Muscle of leg (tissue), 11 donors: ENCODE measurements around the gene SH3TC2. TPM values are rescaled to one million over a fixed set of nuclear protein-coding genes. Genes with fewer than 3 reads are reported as not detected.
A peak's percentile ranks its signal among the peaks of the same experiment; 100 is the strongest.

Source experiments
- DNase-seq: peaks from one replicate; pipeline ENCODE4 v3.0.0; 2013
- H3K27ac ChIP-seq: one replicate; pipeline ENCODE4 v1.5.1; 2013; ENCODE audit warnings: mild to moderate bottlenecking, low read length, control low read depth
- H3K27me3 ChIP-seq: one replicate; pipeline ENCODE4 v1.6.1; 2013; ENCODE audit warnings: low read length; ENCODE audit not compliant: control insufficient read depth, insufficient read depth
- H3K36me3 ChIP-seq: one replicate; pipeline ENCODE4 v1.6.1; 2013; ENCODE audit warnings: low read length; ENCODE audit not compliant: control insufficient read depth, insufficient read depth
- H3K4me1 ChIP-seq: one replicate; pipeline ENCODE4 v1.6.1; 2013; ENCODE audit warnings: low read length; ENCODE audit not compliant: control insufficient read depth, insufficient read depth
- H3K4me3 ChIP-seq: one replicate; pipeline ENCODE4 v1.5.1; 2013; ENCODE audit warnings: low read length, control low read depth
- H3K9me3 ChIP-seq: replicated peaks from 2 replicates; pipeline ENCODE4 v1.6.1; 2013; ENCODE audit warnings: low read depth, low read length; ENCODE audit not compliant: control insufficient read depth
- WGBS: methylation state at CpG from one replicate; pipeline ENCODE4 v1.1.5; 2013; ENCODE audit warnings: missing lambda C conversion rate; ENCODE audit not compliant: insufficient coverage; 5-methylcytosine and 5-hydroxymethylcytosine counted together
- polyA plus RNA-seq, 8 donors: library from polyadenylated mRNA; unstranded; fragments of 120-200 nt; gene quantifications; one replicate each; pipeline versions ENCODE4 v1.2.1 to v1.2.3, GENCODE V29; 2013; ENCODE audit warnings: inconsistent platforms in 1 of 8, low replicate concordance in 1 of 8; ENCODE audit not compliant: insufficient read length in 8 of 8, insufficient read depth in 1 of 8
- total RNA-seq: library from RNA; stranded (reverse); fragments of 120-200 nt; gene quantifications from one replicate; pipeline ENCODE4 v1.2.4, GENCODE V29; 2013

Gene SH3TC2
- total and polyA plus RNA-seq, 9 donors = 0.84 to 3.0 (median 1.6) TPM

DNA sequence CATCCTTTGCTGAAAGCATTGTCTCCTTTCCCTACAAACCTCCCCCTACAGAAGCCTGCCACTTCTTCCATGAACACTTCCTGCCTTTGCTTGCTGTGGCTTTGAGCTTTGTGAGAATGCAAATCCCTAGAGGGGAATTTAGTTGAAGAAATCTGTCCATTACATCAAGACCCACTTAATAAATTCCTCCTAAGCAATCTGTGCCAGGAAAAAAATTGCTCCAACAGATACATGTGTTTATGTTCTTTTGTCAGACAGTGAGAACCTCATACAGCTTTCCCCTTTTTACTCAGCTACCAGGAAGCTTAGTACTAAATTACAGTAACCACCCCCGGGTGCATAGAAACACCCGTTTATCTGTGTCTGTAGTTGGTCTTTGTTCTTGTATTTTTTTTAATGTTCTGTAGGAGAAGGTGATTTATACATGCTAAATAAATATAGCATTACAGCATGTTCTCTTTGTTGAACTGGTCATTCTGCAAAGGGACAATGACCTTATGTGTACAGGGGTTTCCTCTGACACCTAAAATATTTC is 43.9 kb downstream of the SH3TC2 start:
- Histone ChIP-seq H3K36me3 (no peaks in the 10 kb centered on the region), H3K4me1 (no peaks in the 10 kb centered on the region), H3K9me3 (no peaks in the 10 kb centered on the region), H3K27ac (no peak overlapping the region), H3K27me3 (no peaks in the 10 kb centered on the region), H3K4me3 (no peak overlapping the region)
- DNase-seq = peak; percentile 91
- no CpG with 5 or more reads among the region's 2 CpGs for WGBS

DNA sequence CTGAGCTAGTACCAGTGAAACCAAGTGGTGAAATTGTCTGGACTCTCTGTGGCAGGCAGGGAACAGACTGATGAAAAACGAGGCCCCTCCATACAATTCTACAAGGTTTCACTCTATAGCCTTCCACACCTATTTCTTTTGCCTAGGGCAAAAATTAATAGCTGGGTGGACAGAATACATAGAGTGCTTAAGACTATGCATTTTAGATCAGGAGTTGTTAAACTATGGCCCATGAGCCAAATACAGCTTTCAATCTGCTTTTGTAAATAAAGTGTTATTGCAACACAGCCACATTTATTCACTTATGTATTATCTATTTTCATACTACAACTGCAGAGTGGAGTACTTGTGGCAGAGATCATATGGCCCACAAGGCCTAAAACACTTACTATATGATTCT is 45.2 kb downstream of the SH3TC2 start:
- no peaks in the 10 kb centered on the region for H3K36me3 ChIP-seq
- no CpG with 5 or more reads among the region's 1 CpG for WGBS

DNA sequence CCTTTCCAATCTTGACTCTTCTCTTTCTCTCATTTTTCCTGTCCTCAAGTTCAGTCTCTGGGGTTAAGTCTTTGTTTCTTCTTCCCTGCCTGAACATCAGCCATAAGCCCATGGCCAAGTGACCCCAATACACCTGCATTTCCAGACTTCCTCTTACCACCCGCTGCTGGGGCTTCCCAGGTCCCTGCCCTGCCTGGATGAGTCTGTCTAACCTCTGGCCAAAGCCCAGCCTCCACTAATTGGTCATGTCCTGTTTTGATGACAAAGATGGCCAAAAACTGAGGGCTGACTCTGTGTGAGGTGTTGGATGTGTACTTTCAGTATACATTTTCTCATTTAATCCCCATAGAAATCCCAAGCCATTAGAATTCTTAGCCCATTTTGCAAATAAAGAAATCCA is 47.3 kb downstream of the SH3TC2 start:
- WGBS = no CpG with 5 or more reads among the region's 1 CpG

More for the DNA sequence above, 45.2 kb downstream of the SH3TC2 start:
- no peaks in the 10 kb centered on the region for H3K27me3 ChIP-seq
- no peaks in the 10 kb centered on the region for H3K4me1 ChIP-seq
- no peak overlapping the region for H3K27ac ChIP-seq
- DNase-seq = no peak
- no peaks in the 10 kb centered on the region for H3K9me3 ChIP-seq
- H3K4me3 ChIP-seq = no peak overlapping the region

DNA sequence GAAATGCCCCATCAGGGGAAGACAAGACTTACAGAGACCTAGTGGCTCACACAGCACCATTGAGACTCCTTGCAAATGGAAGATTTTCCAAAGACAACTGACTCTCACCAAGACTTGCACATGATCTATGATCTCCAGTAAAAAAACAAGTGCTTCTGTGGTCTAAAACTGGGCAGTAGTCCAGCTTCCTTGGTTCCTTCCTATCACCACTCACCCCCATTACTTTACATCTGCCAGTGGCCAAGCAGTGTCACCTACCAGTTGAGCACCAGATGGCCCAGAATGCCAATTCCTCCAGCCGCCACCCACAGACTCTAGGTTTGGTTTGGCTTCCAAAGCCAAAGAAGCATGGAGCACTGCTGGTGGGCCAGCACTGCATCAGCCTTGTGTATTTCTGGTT is 47.7 kb downstream of the SH3TC2 start:
- DNase-seq = no peak
- no peak overlapping the region for H3K4me3 ChIP-seq
- H3K9me3 ChIP-seq = no peaks in the 10 kb centered on the region
- no peaks in the 10 kb centered on the region for H3K4me1 ChIP-seq
- H3K27ac ChIP-seq = no peak overlapping the region
- H3K27me3 ChIP-seq = no peaks in the 10 kb centered on the region
- no peaks in the 10 kb centered on the region for H3K36me3 ChIP-seq
- WGBS = 92% methylated on average over 1 of the region's 1 CpG

More for the DNA sequence above, 47.3 kb downstream of the SH3TC2 start:
- Histone ChIP-seq H3K27me3 (no peaks in the 10 kb centered on the region), H3K36me3 (no peaks in the 10 kb centered on the region), H3K9me3 (no peaks in the 10 kb centered on the region), H3K4me1 (no peaks in the 10 kb centered on the region), H3K4me3 (no peak overlapping the region), H3K27ac (no peak overlapping the region)
- peak; percentile 6 for DNase-seq

DNA sequence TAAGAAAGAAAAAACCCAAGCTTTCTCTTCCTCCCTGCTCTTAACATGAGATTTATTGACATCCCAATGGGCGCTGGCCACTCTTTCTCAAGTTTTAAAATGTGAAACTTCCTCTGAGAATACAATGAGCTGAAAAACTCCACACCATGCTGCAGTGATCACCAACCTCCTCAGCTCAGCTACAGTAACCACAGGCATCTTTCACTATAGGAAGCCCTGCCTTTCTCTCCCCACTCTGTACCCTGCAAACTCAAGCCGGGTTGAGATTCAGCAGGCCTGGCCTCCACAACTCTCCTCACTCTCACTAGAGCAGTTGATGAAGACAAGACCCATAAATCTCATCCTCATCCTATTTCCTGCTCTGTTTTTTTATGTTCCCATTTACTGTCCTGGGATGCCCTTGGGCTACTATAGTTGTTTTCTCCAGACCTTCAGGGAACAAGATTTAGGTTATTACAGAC is 48.3 kb downstream of the SH3TC2 start:
- no peak overlapping the region for H3K4me3 ChIP-seq
- no peaks in the 10 kb centered on the region for H3K36me3 ChIP-seq
- H3K27ac ChIP-seq = no peak overlapping the region
- H3K9me3 ChIP-seq = no peaks in the 10 kb centered on the region
- 68% methylated on average over 2 of the region's 2 CpGs for WGBS
- H3K4me1 ChIP-seq = no peaks in the 10 kb centered on the region
- peak; percentile 33 for DNase-seq
- no peaks in the 10 kb centered on the region for H3K27me3 ChIP-seq

DNA sequence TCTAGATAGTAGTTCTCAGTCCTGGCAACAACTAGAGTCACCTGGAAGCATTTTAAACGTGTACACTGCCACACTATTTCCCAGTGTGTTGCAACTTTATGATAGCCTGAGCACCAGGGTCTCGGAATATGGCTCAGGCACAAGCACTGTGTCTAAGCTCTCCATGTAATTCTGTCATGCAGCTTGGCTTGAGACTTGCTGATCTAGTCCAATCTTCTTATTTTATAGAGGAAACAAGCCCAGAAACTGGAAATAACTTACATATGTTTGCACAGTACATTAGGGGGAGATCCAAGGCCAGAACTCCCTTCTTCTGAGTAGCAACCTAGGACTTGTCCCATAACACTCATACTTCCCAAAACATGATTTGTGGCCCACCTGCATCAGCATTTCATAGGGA is 49.1 kb downstream of the SH3TC2 start:
- Histone ChIP-seq H3K4me1 (no peaks in the 10 kb centered on the region), H3K36me3 (no peaks in the 10 kb centered on the region), H3K27ac (no peak overlapping the region), H3K9me3 (no peaks in the 10 kb centered on the region), H3K27me3 (no peaks in the 10 kb centered on the region), H3K4me3 (no peak overlapping the region)
- DNase-seq = peak; percentile 81
- 35% methylated on average over 2 of the region's 2 CpGs for WGBS

DNA sequence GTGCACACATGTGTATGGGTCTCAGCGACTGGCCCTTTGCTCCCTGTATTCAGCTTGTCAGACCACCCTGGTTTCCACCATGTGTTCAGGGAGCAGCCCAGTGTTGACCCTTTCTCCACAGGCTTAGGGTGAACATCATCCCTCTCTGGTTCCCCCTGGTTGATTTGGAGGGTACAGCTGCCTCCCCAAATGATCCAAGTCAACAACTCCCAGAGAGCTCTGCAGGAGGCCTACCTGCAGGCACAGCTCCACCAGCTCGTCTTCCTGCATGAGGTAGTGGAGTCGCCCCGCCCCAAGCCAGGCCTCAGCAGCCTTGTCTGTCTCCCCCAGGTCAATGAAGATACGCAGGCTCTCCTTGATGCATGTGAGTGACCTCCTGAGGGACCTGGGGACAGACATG is 50.5 kb downstream of the SH3TC2 start:
- H3K27me3 ChIP-seq = no peaks in the 10 kb centered on the region
- H3K27ac ChIP-seq = no peak overlapping the region
- 90% methylated on average over 5 of the region's 5 CpGs for WGBS
- no peaks in the 10 kb centered on the region for H3K4me1 ChIP-seq
- H3K9me3 ChIP-seq = no peaks in the 10 kb centered on the region
- no peaks in the 10 kb centered on the region for H3K36me3 ChIP-seq
- DNase-seq = no peak
- H3K4me3 ChIP-seq = no peak overlapping the region

DNA sequence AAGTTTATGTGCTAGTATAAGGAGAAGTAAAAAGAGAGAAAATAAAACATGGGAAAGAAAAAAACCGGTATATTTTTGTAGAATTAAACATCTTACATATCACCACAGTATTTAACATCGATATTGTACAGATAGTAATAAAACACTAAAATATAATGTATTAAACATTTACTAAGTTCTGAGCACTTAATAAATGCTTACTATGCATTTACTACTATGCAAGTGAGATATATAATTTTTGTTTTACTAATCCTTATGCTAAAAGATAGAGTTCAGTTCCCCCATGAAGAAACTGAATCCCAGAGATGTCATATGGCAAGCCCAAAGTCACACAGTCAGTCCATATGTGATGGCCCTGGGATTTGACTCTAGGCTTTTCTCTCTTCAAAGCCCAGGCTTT is 51.1 kb downstream of the SH3TC2 start:
- WGBS = no CpG with 5 or more reads among the region's 2 CpGs

DNA sequence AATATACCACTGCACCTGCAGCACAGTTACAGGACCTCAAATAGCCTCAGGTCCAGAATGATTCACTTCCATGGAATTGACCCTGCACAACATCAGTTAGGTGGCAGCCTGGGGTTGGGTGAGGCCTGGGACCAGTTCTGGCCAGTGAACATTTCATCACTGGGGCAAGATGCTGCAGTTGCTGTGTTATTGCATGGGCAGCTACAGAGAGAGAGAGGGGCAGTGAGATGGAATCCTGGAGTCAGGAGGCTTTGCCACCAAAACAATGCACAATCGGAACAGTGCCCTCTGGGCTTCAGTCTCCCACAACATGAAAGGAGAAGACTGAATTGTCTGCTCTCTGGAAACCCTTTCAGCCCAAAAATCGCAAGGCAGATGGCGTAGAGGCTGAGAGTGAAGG is 51.8 kb downstream of the SH3TC2 start:
- Histone ChIP-seq H3K4me3 (no peak overlapping the region), H3K9me3 (no peaks in the 10 kb centered on the region), H3K27ac (no peak overlapping the region), H3K4me1 (no peaks in the 10 kb centered on the region), H3K36me3 (no peaks in the 10 kb centered on the region), H3K27me3 (no peaks in the 10 kb centered on the region)
- 92% methylated on average over 2 of the region's 3 CpGs for WGBS
- no peak for DNase-seq

More for the DNA sequence above, 51.1 kb downstream of the SH3TC2 start:
- H3K27me3 ChIP-seq = no peaks in the 10 kb centered on the region
- no peak overlapping the region for H3K27ac ChIP-seq
- no peak for DNase-seq
- no peaks in the 10 kb centered on the region for H3K4me1 ChIP-seq
- H3K9me3 ChIP-seq = no peaks in the 10 kb centered on the region
- H3K36me3 ChIP-seq = no peaks in the 10 kb centered on the region
- H3K4me3 ChIP-seq = no peak overlapping the region

DNA sequence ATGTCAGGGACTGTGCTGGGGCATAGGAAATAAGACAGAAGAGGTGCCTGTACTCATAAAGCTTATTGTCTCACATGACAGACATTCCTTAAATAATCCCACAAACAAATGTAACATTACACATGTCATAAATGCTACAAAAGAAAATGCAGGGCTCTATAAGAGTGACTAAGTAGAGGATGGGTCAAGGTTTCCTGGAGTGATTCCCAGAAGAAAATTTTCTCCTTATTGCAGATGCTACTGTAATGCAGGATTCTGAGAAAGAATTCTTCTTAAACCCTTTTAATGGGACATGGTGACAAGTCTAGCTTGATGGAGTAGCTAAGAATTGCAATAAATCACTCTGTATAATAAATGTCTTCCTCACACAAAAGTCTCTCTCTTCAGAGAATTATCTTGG is 55.7 kb downstream of the SH3TC2 start:
- peaks cover 24% of the 10 kb centered on the region for H3K4me1 ChIP-seq
- no peak overlapping the region for H3K27ac ChIP-seq
- H3K9me3 ChIP-seq = no peaks in the 10 kb centered on the region
- peak; percentile 37 for DNase-seq
- H3K36me3 ChIP-seq = no peaks in the 10 kb centered on the region
- H3K27me3 ChIP-seq = no peaks in the 10 kb centered on the region
- H3K4me3 ChIP-seq = no peak overlapping the region

DNA sequence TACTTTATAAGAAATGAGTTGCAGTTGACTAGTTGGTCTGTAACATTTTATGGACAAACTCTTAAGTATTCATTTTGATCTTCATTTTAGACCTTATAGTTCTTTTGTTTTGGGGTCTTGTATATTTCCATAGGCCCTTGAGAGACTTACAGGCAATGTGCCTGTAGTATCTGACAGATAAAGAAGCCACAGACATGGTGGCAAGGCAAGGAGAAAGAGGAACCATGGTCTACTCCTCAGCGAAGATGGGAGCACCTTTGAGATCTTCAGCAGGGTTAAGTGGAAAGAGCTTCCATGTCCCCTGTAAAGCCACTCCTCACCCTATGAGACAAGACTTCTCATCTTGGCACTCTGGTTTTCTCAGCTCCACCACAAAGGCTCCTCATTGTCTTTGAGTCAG is 56.4 kb downstream of the SH3TC2 start:
- H3K9me3 ChIP-seq = no peaks in the 10 kb centered on the region
- DNase-seq = no peak
- no peaks in the 10 kb centered on the region for H3K36me3 ChIP-seq
- H3K4me1 ChIP-seq = peaks cover 28% of the 10 kb centered on the region
- H3K27me3 ChIP-seq = no peaks in the 10 kb centered on the region
- H3K27ac ChIP-seq = no peak overlapping the region
- no peak overlapping the region for H3K4me3 ChIP-seq
- no CpG with 5 or more reads among the region's 1 CpG for WGBS
